K562 (cell line): Measurements from ENCODE around the gene FRAT2. TPM values are rescaled to one million over a fixed set of nuclear protein-coding genes. Genes with fewer than 3 reads are reported as not detected.

Source experiments
- GABPA ChIP-seq: fragments of 200-800 bp; sonication (Bioruptor generic); conservative IDR thresholded peaks from 2 replicates; pipeline ENCODE4 v1.6.1; 2016; ENCODE audit warnings: low read depth, missing genetic modification characterization, missing compliant biosample characterization
- ILF3 ChIP-seq: fragments of 450-650 bp; IDR thresholded peaks from 2 replicates; pipeline ENCODE4 v1.6.1; 2018; ENCODE audit warnings: antibody characterized with exemption, mild to moderate bottlenecking, moderate library complexity, borderline replicate concordance
- NCOA2 ChIP-seq, 2 experiments: fragments of 450-650 bp; IDR thresholded peaks; 2 replicates each; pipeline ENCODE4 v1.6.1; 2018; ENCODE audit warnings: mild to moderate bottlenecking in 2 of 2, moderate library complexity in 1 of 2; ENCODE audit not compliant: partially characterized antibody in 2 of 2
- TAF15 ChIP-seq: fragments of 200-400 bp; formaldehyde crosslinking; IDR thresholded peaks from 2 replicates; pipeline ENCODE4 v1.6.1; 2017; ENCODE audit warnings: mild to moderate bottlenecking, low read depth, low read length, moderate library complexity
- polyA plus RNA-seq, 8 experiments: library from polyadenylated mRNA; depleted of rRNA in 4 of 8; stranded (reverse) in 5 of 8; unstranded in 3 of 8; fragments of >200 nt; fragmentation: Nextera tagmentation in 2 of 8; fragmentation: Illumina TruSeq in 1 of 8; extraction: Ambion mirVana in 2 of 8; extraction: Trizol in 1 of 8; gene quantifications; 2 replicates each; pipeline versions ENCODE4 v1.2.1 to v1.2.3, GENCODE V29; 2011 to 2014; ENCODE audit warnings: inconsistent platforms in 1 of 8, missing spikeins in 1 of 8
- total RNA-seq, 7 experiments: library from RNA; depleted of rRNA in 6 of 7; stranded (reverse); fragments of >200 nt in 6 of 7; fragmentation: Illumina TruSeq in 2 of 7; extraction: Trizol in 2 of 7; gene quantifications; 2 replicates each; pipeline versions ENCODE4 v1.2.1 to v1.2.3, GENCODE V29; 2011 to 2021; ENCODE audit warnings: low replicate concordance in 1 of 7
- TF ChIP-seq, protein P1 (sequence below): sonication (generic); formaldehyde crosslinking; IDR thresholded peaks from 2 replicates; pipeline ENCODE4 v1.8.0; 2022; ENCODE audit warnings: mild to moderate bottlenecking, missing genetic modification reagents
- TF ChIP-seq, protein P2 (sequence below): fragments of 450-650 bp; IDR thresholded peaks from 2 replicates; pipeline ENCODE4 v1.6.1; 2016; ENCODE audit warnings: mild to moderate bottlenecking, moderate library complexity
- TF ChIP-seq, protein P3 (sequence below), 2 experiments: fragments of 450-650 bp in 1 of 2; sonication (generic) in 1 of 2; formaldehyde crosslinking; conservative IDR thresholded peaks; 2 replicates each; pipeline versions ENCODE4 v1.4.0 to v1.8.1; 2020 to 2022; ENCODE audit warnings: mild to moderate bottlenecking in 1 of 2, missing genetic modification reagents in 1 of 2

Gene FRAT2
- total and polyA plus RNA-seq, 9 of the 15 experiments (the other 6 are each of a cell fraction or from before 2014, with no cell fraction given): 4.3 to 31.7 (median 19.5) TPM

DNA sequence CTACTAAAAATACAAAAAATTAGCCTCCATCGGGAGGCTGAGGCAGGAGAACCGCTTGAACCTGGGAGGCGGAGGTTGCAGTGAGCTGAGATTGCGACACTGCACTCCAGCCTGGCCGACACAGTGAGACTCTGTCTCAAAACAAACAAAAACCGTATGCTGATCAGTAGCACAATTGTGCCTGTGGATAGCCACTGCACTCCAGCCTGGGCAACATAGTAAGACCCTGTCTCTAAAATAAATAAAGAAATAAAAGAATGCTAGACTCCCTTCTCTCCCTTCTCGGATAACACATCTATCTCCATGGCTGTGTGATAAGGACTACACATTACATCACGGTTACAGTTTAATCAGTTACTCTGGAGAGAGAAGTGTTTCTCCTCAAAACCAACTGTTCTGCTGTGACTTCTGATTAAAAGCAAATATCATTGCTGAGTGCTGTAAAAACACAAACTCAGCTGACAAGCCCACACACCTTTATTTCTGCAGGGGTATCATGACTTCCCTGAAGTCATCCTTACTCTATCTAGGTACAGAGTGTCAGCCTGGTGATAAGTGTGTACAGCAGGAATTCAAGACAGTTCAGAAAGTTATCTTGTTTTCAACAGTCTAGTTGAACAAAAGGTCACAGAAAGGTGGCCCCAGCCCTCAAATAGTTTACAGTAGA lies 36.8 kb downstream of the FRAT2 start (continued):
- TF ChIP-seq GABPA: no peak
- TF ChIP-seq NCOA2 (IDR thresholded peaks at IDR 0.05; ENCODE audit: partially characterized antibody in 2 of 2): peak in 1 of 2 experiments; percentile 13
- TF ChIP-seq, protein P1, sequence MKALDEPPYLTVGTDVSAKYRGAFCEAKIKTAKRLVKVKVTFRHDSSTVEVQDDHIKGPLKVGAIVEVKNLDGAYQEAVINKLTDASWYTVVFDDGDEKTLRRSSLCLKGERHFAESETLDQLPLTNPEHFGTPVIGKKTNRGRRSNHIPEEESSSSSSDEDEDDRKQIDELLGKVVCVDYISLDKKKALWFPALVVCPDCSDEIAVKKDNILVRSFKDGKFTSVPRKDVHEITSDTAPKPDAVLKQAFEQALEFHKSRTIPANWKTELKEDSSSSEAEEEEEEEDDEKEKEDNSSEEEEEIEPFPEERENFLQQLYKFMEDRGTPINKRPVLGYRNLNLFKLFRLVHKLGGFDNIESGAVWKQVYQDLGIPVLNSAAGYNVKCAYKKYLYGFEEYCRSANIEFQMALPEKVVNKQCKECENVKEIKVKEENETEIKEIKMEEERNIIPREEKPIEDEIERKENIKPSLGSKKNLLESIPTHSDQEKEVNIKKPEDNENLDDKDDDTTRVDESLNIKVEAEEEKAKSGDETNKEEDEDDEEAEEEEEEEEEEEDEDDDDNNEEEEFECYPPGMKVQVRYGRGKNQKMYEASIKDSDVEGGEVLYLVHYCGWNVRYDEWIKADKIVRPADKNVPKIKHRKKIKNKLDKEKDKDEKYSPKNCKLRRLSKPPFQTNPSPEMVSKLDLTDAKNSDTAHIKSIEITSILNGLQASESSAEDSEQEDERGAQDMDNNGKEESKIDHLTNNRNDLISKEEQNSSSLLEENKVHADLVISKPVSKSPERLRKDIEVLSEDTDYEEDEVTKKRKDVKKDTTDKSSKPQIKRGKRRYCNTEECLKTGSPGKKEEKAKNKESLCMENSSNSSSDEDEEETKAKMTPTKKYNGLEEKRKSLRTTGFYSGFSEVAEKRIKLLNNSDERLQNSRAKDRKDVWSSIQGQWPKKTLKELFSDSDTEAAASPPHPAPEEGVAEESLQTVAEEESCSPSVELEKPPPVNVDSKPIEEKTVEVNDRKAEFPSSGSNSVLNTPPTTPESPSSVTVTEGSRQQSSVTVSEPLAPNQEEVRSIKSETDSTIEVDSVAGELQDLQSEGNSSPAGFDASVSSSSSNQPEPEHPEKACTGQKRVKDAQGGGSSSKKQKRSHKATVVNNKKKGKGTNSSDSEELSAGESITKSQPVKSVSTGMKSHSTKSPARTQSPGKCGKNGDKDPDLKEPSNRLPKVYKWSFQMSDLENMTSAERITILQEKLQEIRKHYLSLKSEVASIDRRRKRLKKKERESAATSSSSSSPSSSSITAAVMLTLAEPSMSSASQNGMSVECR (CRISPR knock-in tag): no peak
- TF ChIP-seq TAF15: no peak
- TF ChIP-seq ILF3: no peak
- TF ChIP-seq, protein P2, sequence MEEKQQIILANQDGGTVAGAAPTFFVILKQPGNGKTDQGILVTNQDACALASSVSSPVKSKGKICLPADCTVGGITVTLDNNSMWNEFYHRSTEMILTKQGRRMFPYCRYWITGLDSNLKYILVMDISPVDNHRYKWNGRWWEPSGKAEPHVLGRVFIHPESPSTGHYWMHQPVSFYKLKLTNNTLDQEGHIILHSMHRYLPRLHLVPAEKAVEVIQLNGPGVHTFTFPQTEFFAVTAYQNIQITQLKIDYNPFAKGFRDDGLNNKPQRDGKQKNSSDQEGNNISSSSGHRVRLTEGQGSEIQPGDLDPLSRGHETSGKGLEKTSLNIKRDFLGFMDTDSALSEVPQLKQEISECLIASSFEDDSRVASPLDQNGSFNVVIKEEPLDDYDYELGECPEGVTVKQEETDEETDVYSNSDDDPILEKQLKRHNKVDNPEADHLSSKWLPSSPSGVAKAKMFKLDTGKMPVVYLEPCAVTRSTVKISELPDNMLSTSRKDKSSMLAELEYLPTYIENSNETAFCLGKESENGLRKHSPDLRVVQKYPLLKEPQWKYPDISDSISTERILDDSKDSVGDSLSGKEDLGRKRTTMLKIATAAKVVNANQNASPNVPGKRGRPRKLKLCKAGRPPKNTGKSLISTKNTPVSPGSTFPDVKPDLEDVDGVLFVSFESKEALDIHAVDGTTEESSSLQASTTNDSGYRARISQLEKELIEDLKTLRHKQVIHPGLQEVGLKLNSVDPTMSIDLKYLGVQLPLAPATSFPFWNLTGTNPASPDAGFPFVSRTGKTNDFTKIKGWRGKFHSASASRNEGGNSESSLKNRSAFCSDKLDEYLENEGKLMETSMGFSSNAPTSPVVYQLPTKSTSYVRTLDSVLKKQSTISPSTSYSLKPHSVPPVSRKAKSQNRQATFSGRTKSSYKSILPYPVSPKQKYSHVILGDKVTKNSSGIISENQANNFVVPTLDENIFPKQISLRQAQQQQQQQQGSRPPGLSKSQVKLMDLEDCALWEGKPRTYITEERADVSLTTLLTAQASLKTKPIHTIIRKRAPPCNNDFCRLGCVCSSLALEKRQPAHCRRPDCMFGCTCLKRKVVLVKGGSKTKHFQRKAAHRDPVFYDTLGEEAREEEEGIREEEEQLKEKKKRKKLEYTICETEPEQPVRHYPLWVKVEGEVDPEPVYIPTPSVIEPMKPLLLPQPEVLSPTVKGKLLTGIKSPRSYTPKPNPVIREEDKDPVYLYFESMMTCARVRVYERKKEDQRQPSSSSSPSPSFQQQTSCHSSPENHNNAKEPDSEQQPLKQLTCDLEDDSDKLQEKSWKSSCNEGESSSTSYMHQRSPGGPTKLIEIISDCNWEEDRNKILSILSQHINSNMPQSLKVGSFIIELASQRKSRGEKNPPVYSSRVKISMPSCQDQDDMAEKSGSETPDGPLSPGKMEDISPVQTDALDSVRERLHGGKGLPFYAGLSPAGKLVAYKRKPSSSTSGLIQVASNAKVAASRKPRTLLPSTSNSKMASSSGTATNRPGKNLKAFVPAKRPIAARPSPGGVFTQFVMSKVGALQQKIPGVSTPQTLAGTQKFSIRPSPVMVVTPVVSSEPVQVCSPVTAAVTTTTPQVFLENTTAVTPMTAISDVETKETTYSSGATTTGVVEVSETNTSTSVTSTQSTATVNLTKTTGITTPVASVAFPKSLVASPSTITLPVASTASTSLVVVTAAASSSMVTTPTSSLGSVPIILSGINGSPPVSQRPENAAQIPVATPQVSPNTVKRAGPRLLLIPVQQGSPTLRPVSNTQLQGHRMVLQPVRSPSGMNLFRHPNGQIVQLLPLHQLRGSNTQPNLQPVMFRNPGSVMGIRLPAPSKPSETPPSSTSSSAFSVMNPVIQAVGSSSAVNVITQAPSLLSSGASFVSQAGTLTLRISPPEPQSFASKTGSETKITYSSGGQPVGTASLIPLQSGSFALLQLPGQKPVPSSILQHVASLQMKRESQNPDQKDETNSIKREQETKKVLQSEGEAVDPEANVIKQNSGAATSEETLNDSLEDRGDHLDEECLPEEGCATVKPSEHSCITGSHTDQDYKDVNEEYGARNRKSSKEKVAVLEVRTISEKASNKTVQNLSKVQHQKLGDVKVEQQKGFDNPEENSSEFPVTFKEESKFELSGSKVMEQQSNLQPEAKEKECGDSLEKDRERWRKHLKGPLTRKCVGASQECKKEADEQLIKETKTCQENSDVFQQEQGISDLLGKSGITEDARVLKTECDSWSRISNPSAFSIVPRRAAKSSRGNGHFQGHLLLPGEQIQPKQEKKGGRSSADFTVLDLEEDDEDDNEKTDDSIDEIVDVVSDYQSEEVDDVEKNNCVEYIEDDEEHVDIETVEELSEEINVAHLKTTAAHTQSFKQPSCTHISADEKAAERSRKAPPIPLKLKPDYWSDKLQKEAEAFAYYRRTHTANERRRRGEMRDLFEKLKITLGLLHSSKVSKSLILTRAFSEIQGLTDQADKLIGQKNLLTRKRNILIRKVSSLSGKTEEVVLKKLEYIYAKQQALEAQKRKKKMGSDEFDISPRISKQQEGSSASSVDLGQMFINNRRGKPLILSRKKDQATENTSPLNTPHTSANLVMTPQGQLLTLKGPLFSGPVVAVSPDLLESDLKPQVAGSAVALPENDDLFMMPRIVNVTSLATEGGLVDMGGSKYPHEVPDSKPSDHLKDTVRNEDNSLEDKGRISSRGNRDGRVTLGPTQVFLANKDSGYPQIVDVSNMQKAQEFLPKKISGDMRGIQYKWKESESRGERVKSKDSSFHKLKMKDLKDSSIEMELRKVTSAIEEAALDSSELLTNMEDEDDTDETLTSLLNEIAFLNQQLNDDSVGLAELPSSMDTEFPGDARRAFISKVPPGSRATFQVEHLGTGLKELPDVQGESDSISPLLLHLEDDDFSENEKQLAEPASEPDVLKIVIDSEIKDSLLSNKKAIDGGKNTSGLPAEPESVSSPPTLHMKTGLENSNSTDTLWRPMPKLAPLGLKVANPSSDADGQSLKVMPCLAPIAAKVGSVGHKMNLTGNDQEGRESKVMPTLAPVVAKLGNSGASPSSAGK: no peak
- TF ChIP-seq, protein P3, sequence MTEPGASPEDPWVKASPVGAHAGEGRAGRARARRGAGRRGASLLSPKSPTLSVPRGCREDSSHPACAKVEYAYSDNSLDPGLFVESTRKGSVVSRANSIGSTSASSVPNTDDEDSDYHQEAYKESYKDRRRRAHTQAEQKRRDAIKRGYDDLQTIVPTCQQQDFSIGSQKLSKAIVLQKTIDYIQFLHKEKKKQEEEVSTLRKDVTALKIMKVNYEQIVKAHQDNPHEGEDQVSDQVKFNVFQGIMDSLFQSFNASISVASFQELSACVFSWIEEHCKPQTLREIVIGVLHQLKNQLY (CRISPR knock-in tag; conservative IDR thresholded peaks at IDR 0.05): no peak
